ENCODE results near the gene GNPTG.

The GNPTG gene

DNA sequence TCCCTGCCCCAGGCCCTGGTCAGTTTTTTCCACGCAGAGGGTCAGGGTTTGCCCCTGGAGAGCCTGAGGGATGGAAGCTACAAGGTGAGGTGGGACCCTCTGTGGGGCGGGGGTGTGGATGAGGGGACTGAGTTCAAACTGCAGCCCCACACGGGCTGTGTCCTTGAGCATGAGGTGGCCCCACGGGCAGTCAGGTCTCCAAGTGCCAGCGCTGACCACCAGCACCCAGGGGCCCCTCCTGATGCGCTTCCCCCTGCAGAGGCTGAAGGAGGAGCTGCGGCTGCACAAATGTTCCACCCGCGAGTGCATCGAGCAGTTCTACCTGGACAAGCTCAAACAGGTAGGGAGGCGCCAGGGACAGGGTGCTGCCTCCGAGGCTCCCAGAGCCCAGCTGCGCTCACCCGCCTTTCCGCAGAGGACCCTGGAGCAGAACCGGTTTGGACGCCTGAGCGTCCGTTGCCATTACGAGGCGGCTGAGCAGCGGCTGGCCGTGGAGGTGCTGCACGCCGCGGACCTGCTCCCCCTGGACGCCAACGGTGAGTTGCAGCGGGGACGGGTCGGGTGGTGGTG is 4.4 kb upstream of the GNPTG start:
- TF ChIP-seq, protein P1, sequence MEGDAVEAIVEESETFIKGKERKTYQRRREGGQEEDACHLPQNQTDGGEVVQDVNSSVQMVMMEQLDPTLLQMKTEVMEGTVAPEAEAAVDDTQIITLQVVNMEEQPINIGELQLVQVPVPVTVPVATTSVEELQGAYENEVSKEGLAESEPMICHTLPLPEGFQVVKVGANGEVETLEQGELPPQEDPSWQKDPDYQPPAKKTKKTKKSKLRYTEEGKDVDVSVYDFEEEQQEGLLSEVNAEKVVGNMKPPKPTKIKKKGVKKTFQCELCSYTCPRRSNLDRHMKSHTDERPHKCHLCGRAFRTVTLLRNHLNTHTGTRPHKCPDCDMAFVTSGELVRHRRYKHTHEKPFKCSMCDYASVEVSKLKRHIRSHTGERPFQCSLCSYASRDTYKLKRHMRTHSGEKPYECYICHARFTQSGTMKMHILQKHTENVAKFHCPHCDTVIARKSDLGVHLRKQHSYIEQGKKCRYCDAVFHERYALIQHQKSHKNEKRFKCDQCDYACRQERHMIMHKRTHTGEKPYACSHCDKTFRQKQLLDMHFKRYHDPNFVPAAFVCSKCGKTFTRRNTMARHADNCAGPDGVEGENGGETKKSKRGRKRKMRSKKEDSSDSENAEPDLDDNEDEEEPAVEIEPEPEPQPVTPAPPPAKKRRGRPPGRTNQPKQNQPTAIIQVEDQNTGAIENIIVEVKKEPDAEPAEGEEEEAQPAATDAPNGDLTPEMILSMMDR (IDR thresholded peaks at IDR 0.05; ENCODE audit: extremely low read depth, missing control alignments) = no peak
- DNase-seq (ENCODE audit: low spot score) = no peak

DNA sequence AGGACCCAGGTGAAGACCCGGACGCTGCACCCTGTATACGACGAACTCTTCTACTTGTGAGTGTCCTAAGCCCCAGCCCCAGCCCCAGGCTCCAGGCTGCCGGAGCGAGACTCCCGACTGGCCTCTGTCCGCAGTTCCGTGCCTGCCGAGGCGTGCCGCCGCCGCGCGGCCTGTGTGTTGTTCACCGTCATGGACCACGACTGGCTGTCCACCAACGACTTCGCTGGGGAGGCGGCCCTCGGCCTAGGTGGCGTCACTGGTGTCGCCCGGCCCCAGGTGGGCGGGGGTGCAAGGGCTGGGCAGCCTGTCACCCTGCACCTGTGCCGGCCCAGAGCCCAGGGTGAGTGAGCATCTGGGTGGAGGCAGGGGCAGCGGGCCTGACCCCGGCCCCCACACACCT is 3.8 kb upstream of the GNPTG start:
- TF ChIP-seq, protein P1 (IDR thresholded peaks at IDR 0.05; ENCODE audit: extremely low read depth, missing control alignments) = no peak
- DNase-seq (ENCODE audit: low spot score) = no peak

DNA sequence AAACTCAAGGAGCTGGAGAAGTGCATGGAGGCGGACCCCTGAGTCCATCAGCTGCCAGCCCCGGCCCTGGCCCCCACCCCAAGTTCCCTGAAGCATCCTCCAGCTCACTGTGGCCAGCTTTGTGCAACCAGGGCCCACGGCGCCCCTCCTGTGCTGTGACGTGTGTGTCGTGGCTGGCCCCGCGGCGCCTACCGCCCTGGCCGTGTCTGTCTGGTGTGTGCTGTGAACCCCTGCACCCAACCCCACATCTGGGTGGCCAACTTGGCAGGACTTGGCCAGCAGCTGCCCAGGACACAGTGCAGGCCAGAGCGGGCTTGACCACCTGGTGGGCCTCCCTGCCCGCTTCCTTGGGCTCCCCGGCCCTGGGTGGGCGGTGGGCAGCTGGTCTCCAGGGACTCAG is 3.3 kb upstream of the GNPTG start:
- TF ChIP-seq, protein P1 (IDR thresholded peaks at IDR 0.05; ENCODE audit: extremely low read depth, missing control alignments) = no peak
- no peak for DNase-seq (ENCODE audit: low spot score)

DNA sequence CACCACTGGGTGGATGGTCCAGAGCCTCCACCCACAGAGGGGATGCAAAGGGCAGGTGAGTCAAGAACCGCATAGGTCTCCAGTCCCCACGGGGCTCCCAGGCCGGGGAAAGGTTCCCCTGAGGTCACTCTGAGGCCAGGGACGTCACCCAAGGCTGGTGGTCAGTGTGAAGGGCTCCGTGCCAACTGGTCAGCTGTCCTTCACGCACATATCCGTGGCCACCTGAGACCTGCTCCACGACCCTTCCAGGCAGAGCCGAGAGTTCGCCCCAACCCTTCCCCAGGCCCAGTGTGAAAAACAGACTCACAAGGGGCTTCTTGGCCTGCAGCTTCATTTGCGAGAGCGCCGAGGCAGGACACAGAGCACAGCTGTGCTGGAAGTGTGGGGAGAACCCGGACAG is 2.8 kb upstream of the GNPTG start:
- DNase-seq (ENCODE audit: low spot score) = no peak
- TF ChIP-seq, protein P1 (IDR thresholded peaks at IDR 0.05; ENCODE audit: extremely low read depth, missing control alignments) = no peak

DNA sequence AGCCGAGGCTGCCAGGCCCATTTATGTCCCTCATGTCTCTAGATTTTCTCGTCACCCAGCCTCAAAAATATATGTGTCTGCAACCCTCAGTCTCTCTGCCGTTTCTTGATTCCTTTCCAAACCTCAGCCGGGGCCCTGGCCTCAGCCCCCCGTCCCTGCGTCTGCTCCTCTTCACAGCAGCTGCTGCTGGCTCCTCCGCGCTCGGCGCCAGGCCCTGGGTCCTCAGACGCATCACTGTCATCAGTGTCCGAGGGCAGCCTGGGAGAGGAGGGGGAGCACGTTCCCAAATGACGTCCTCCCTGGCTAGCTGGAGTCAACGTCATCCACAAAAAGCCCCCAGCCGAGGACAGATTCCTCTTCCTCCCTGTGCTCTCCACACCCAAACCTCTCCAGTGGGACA is 2.4 kb upstream of the GNPTG start:
- no peak for DNase-seq (ENCODE audit: low spot score)
- TF ChIP-seq, protein P1 (IDR thresholded peaks at IDR 0.05; ENCODE audit: extremely low read depth, missing control alignments) = no peak

DNA sequence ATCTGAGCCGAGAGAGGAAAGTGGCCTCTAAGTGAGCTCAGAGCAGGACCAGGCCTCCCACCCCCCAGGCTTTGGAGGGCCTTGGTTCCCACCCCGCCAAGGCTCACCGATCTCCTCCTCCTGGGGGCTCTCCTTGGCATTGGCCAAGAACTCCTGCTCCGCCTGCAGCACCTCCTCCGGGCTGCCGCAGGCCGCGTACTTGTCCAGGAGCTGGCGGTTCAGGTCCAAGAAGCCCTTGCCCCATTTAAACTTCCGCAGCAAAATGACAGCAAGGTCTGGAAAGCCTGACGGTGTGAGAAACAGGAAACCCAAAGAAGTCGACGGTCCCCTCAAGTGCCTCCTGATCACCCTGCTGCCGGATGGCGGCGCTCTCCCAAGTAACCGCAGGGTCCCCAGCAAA is 1.8 kb upstream of the GNPTG start:
- DNase-seq (ENCODE audit: low spot score) = no peak
- TF ChIP-seq, protein P1 (IDR thresholded peaks at IDR 0.05; ENCODE audit: extremely low read depth, missing control alignments) = no peak

DNA sequence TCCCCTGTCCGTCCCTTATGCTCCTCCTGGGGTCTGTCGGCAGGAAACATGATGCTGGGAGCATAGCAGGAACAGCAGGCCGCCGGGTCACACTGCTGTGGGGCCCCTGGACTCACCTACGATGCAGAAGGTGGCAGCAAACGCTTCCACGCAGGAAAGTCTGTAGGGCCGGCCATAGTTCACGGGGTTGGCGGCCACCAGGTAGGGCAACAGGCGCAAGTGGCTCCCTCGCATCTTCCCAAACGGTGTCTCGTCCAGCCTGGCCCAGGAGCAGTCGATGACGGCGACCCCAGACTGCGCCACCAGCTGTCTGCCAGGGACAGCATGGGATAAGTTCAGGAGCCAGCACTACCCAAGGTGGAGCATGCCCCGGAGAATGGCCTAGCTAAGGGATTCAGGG is 1.0 kb upstream of the GNPTG start:
- TF ChIP-seq, protein P1 (IDR thresholded peaks at IDR 0.05; ENCODE audit: extremely low read depth, missing control alignments) = no peak
- no peak for DNase-seq (ENCODE audit: low spot score)
